Head of caudate nucleus (tissue), 42 donors: ENCODE data around the gene WNT7B.

ENCODE experiments used
- DNase-seq, 42 donors: peaks; one replicate each; pipeline versions ENCODE4 v3.0.0 to v3.0.0-alpha.2; 2020 to 2021; ENCODE audit warnings: mixed read lengths in 7 of 42
- intact Hi-C: fragments of 100-400 bp; cut with DNase I; formaldehyde crosslinking; loops from one replicate; pipeline ENCODE4 v1.15.0; 2022

WNT7B gene

DNA sequence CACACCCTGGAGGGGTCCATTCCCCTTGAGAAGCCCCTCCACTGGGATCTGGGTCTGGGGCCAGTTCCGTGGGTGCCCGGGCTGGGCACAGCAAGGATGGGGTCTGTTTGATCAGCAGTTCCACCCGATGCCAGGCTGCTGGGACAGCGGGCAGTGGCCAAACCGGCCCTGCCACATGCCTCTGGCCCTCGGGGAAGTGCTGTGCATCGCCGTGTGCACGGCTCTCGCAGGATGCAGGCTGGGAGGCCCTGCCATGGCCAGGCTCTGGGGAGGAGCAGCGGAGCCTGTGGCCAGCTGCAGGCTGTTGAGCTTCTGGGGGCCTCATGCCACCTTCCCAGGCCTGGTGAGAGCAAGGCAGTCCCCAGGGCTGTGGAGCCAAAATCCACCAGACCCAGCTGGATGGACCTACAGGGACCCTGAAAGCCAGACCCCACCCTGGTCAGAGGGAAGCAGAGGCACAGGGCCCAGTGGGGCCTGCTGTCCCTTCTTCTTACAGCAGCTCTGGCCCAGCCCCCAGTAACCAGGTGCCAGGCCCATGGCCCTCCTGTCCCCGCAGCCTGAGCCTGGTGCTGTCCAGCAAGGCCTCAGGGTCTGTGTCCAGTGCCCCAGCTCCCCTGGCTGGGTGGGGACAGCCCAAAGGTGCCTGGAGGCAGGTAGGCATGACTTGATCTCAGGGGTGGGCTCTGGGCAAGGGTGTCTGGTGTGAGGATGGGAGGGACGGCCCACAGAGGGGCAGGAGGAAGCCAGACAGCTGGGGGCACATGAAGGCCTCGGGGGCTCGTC lies 57.3 kb downstream of the WNT7B start:
- no peak for DNase-seq
- intact Hi-C loops, result no loop called here

DNA sequence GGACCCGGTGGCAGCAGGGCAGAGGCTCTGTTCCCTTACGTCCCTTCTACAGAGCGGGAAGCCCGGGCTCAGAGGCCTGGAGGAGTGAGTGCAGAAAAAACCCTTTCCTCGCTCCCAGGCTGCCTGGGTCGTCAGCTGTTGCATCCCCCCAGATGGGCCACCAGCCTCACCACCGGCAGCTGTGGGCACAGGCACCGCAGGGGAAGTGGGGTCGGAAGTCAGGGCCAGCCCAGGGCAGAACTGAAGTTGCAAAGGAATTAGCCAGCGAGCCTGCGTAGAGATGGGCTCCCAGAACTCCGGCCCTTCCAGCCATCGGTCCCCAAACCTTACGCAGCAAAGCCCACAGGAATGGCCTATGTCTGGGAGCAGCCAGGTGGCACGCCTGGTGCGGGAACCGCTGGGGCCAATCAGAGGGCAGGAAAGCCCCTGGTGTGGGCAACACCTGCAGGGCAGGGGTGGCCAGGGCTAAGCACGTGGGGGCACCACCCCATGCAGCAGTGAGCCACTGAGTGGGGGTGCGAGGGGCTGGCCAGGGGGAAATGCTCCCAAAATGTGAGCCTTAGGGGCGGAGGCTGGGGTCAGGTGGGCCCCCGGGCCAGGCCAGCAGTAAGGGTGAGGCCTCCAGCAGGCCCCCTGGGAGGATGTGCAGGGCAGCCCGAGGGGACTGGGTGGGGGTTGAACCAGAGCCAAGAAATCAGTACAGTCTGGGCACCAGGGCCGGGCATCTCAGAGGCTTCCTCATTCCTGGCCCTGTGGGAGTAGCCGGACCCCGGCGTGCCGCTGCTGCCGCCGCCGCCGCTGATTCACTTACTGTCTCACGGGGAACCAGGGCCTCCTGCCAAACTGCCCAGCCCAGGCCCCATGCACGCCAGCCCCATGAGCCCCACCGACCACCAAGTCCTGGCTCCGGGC lies 58.2 kb downstream of the WNT7B start:
- intact Hi-C loops, result no loop called here
- DNase-seq, result no peak

DNA sequence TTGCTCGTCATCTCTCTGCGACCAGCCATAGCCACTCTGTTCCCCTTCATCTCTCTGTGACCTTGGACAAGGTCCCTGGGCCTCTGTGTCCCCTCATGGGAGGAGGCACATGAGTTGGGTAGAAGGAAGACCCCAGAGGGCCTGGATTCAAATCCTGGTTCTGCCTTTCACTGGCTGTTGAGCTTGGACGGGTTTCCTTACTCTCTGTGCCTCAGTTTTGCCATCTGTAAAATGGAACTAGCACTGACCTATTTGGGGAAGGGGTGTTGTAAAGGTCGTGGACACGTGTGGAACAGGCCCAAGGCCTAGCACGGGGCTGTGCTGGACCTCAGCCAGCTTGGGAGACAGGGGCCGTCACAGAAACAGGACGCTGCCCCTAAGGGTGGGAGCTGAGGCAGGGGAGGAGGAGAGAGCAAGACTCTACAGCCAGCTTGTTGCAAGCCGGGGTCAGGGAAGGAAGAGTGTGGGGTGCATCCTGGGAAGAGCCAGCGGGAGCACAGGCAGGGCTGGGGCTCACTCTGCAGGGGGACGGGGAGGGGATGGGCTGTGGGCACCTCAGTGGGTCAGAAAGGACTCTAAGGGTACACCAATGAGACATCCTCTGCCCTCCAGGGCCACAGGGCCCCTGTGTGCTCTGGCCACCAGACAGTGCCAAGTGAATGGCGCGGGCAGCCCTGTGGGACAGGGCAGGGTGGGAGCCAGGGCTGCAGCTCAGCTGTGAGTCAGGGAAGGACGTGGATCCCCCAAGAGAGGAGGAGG lies 59.1 kb downstream of the WNT7B start:
- DNase-seq, result no peak

DNA sequence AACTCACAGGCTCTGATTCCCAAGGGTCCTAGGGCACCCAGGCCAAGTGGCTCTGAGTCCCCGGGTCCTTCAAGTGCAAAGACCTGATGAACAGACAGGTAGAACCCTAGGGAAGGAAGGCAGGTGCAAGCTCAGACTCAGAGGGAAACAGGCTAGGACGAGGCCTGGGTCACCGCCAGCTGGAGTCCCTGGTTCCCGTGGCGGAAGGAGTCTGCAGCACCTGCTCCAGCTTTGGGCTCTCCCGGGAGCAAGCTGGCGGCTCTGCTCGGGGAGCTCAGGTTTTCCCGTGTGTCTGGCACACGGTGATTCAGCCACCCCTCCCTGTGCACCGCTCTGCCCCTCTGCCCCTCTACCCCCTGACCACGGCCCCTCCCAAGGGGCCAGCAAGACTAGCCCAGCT lies 59.8 kb downstream of the WNT7B start:
- intact Hi-C loops, result no loop called here
- no peak for DNase-seq

More for the DNA sequence above, 59.1 kb downstream of the WNT7B start:
- intact Hi-C loops, result no loop called here

DNA sequence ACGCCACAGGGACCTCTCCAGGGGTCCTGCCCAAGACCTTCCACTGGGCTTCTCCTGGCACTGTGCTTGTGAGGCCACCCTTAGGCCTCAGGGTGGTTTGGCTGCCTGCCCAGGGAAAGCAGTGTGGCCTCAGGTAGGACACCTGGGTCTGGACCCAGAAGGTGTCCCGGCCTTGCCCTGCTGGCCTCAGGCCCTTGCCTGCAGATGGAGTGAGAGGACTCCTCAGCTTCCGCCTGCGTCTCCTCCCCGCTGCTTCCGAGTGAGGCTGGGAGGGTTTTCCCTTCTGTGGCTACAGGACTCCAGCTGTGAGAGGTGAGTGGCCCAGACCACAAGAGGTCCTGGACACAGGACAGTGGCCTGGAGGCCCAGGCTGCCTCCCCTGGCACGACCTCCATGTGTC lies 60.4 kb downstream of the WNT7B start:
- intact Hi-C loops, result no loop called here

DNA sequence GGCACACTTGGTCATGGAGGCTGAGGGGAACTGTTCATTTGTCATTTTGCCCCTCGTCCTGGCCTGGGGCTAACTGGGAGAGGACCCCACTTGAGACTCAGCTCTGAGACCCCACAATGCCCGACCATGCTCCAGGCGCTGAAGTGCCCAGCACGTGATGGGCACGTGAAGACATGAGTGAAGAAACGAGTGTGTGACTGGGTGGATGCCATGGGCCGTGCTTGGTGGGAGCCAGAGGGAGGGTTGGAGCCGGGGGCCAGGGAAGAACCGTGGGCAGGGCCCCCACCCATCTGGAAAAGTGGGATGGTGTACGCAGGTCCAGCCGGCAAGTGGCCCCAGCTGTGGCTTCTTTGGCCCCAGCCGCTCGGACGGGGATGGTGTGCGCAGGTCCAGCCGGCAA lies 61.1 kb downstream of the WNT7B start:
- intact Hi-C loops, result no loop called here

More for the DNA sequence above, 60.4 kb downstream of the WNT7B start:
- DNase-seq, result no peak

DNA sequence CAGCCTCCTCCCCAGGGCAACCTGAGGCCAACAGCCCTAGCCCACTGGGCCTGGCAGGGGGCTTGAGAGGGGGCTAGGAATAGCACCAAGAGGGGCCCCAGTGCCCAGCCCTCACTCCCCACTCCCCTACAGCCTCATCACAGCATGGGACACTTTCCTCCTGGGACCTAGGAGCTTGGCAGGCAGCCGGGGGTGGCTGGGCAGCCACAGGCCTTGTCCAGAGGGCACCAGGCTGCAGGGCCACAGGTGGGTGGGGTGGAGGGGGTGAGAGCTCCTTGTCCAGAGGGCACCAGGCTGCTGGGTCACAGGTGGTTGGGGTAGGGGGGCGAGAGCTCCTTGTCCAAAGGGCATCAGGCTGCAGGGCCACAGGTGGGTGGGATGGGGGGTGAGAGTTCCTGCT lies 61.8 kb downstream of the WNT7B start:
- DNase-seq, result no peak
- intact Hi-C loops, result no loop called here

More for the DNA sequence above, 61.1 kb downstream of the WNT7B start:
- no peak for DNase-seq

DNA sequence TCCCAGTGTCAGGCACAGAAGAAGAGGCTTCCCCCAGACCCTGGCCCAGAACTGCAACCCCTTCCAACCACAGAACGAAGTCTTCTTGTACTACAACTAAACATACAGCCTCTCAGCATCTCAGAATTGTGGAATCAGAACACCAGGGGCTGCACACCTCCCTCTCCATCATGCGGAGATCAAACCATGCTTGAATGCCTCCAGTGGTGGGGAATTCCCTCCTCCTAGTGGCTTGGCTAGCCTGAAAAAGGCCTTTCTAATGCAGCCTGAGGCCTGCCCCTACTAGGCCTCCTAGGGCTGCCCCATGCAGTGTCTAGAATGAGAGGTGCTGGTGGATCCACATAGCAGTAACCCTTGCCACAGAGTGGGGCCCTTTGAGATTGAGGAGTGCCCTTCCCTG lies 62.7 kb downstream of the WNT7B start:
- intact Hi-C loops, result no loop called here

DNA sequence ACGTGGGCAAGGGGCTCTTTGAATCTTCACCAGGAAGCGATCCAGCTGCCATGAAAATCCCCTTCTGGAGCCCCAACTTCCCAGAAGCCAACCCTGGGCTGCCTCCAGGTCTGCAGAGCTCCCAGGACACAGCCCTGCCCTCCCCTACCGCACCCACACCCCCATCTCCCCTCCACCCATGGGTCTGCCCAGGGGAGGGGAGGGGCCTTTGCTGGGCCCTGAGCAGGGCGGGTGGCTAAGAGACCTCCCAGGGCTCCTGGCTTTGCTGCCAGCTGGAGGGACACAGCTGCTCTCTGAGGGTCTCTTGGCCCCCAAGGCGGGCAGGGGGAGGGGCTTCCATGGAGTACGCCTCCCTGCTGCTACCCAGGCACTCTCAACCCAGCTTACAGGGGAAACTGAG lies 64.1 kb downstream of the WNT7B start:
- intact Hi-C loops, result no loop called here
- no peak for DNase-seq

More for the DNA sequence above, 62.7 kb downstream of the WNT7B start:
- DNase-seq, result no peak

DNA sequence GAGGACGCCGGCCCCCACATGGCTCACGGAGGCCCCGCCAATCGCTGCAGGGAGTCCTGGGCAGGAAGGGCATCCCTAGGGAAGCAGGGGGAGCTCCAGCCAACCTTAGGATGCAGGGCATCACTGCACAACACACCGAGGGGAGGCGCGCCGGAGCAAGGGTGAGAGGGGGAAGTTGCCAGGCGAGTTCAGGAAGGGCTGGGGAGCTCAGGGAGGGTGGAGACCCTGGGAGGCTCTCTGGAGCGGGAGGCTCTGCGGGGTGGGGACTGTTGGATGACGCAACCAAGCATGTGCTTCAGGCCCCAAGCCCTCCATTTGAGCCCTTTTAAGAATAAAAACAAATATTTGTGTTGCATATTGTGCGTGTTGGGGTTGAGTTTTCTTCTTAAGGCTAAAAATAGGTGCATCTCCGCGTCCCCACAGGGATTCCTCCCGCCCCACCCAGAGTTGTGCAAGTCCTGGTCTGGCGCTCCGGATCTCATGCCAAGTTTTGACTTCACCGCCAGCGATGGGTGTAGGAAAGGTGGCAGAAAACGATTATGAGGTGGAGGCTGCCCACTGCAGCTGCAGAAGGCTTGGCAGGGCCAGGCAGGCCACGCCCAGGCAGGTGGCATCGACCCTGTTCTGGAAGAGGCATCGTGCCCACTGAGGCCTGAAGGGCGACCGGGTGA lies 65.2 kb downstream of the WNT7B start:
- intact Hi-C loops, result no loop called here

DNA sequence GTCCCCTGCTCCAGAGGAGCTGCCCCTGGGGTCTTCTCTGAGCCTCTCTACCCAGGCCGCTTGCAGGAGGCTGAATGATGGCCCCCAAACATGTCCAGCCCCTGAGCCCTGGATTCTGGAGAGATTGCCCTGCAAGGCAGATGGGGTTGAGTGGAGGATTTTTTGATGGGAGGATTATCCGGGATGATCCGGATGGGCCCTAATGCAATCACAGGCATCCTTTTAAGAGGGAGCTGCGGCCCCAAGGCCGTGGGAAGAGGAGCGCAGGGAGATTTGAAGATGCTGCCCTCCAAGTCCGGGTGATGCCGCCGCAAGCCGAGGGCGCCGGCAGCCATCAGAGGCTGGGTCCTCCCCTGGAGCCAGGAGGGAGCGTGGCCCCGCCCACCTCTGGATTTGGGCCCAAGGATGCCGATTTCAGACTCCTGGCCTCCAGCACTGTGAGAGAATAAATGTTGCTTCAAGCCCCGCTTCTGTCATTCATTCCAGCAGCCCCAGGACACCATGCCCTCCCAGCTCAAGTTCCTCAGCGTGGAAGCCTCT lies 66.0 kb downstream of the WNT7B start:
- no peak for DNase-seq
- intact Hi-C loops, result no loop called here

More for the DNA sequence above, 65.2 kb downstream of the WNT7B start:
- no peak for DNase-seq

DNA sequence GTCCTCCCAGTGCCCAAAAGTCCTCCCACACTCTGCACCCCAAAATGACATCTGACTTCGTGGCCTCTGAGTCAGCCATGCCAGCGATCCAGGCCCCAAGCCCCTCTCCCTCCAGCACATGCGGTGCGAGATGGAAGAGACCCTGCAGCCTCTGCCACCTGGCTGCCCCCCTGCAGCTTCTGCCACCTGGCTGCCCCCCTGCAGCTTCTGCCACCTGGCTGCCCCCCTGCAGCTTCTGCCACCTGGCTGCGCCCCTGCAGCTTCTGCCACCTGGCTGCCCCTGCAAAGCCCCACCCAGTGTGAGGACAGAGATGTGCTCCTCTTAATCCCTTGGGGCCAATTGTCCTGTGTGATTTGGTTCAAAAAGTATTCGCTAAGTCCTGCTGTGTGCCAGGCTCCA lies 68.0 kb downstream of the WNT7B start:
- intact Hi-C loops, result no loop called here
- DNase-seq, result no peak

DNA sequence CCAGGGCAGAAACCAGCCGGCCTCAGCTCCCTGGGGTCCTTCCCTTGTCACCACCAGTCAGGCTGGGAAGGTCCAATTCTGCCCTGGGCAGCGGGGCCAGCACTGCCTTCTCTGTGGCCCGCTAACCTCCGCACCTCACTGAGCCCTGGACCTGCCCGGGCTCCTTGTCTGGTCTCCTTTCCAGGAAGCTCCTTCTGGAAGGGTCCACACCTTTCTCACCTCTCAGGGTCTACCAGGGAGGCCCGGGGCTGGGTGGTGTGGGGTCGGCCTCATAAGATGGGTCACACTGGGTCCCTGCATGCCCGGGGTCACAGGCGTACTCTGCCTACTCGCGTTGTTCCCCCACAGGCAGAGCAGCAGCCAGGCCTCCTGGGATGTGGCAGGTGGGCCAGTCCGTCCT lies 69.0 kb downstream of the WNT7B start:
- no peak for DNase-seq
- intact Hi-C loops, result no loop called here

DNA sequence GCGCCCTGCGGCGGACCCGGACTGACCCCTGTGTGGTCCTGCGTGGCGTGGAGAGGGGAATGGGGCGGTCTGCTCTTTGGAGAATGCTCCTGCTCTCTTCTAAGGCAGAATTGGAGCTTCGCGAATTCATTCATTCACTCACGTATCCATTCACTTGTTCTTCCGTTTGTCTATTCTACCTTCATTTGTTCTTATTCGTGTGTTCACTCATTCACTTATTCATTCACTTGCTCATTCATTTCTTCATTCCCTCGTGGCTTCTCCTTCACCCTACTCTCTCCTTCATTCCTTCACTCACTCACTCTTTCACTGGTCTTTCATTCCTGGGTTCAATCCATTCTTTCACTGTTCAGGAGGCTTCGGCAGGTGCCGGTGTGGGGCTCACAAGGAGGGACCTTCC lies 69.6 kb downstream of the WNT7B start:
- intact Hi-C loops, result no loop called here
- DNase-seq, result no peak

DNA sequence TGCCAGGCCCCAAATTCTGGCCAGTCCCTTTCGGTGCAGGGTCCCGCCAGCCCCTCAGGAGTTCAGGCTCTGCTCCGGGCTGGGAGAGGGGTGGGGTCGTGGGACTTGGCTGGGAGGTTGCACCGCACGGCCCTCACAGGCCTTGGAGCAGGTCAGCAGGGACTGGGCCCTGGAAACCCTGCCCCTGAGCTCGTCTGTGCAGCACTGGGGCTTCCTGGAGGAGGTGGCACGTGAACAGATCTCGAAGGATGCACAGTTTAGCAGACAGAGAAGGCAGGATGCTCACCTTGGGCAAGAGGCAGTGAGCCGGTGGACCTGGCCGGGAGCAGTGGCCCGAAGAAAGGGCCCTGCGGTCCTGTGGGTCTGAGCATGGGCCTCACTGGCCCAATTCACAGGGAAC lies 70.0 kb downstream of the WNT7B start:
- intact Hi-C loops, result no loop called here
- no peak for DNase-seq

DNA sequence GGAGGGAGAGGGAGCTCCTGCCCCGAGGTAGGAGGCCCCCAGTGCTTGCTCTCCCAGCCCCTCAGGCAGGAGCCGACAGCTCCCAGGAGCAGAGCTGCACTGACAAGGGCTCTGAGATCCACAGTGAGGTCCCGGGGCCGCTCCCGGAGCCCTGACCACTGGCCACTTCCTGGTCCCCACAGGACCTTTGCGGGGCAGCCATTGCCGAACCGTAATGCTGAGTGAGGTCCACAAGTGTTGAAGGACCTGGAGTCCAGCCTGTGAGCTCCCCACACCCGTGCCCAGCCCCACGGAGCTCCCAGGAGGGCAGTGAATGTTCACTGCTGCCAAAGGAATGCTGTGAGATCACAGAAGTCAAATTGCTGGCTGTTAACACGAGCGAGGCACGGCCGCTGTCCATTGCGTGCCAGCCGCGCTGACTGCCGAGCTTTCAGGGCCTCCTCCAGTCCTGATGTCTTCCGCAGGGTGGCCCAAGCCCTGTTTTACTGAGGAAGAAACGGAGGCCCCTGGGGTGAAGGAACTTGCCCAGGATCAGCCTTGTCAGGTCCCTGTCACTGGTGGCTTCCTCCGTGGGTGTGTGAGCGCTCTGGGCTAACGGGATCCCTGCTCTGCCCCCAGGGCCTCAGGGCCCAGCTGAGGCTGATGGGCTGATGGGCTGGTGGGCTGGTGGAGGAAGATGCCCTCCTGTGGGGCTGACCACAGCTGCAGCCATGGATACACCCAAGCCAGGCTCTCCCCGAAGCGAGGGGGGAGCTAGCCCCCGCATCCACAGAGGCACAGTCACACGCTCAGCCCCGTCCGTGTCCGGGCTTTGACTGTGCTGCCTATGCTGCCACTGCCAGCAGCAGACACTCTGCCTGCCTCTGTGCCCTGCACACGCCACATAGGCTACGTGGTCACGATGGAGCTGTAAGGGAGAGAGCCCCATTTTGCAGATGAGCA lies 70.8 kb downstream of the WNT7B start:
- intact Hi-C loops, result no loop called here
- no peak for DNase-seq

DNA sequence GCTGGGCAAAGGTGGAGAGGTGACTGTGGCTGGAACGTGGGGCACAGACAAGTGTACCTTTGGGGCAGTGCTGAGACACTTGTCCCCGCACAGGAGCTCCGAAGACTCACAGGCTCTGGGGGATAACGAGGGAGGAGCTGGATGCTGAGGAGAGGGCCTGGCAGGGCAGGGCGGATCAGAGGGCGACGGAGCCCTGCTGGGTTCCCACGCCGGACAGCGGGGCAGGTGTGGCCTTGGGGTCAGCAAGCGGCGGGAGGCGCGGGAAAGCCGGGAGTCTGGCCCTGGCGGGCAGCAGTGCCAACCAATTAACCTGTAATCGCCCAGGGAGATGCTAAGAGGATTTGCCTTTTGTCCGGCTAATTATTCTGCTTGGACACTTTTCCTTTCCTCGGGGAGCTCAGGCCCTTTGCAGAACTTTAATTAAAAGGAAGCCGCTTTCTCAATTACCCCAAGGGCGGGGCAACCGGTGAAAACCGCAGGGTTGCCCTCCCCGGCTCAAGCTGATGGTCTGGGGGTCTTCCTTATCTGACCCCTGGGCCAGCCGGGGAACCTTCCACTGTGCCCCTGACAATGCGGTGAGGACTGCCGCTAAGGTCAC lies 71.5 kb downstream of the WNT7B start:
- intact Hi-C loops, result no loop called here
- no peak for DNase-seq
